Right lung (tissue), 5 donors: ENCODE data around the gene TYW1B. TPM values are rescaled to one million over a fixed set of nuclear protein-coding genes. Genes with fewer than 3 reads are reported as not detected.
"Not testable (repeated sequence)": the region's sequence is repeated elsewhere in the genome, so short reads cannot be mapped to it uniquely, and the experiment has no call there.

Source experiments
- DNase-seq, 2 donors: peaks; one replicate each; pipeline ENCODE4 v3.0.0-alpha.2; 2013
- polyA plus RNA-seq, 5 donors: library from polyadenylated mRNA; unstranded; fragments of 120-200 nt; gene quantifications; one replicate each; pipeline versions ENCODE4 v1.2.1 to v1.2.3, GENCODE V29; 2013; ENCODE audit warnings: inconsistent platforms in 1 of 5, low replicate concordance in 1 of 5; ENCODE audit not compliant: insufficient read length in 5 of 5, insufficient read depth in 1 of 5

TYW1B gene
- polyA plus RNA-seq, 5 donors = 3.2 to 8.5 (median 7.6) TPM

- DNase-seq = no peak
These were observed 123.1 kb downstream of the TYW1B start for GRCh38 chr7:72704894-72705293.

- DNase-seq = not testable (repeated sequence)
These were observed 127.5 kb downstream of the TYW1B start for GRCh38 chr7:72700548-72700947.

- DNase-seq = not testable (repeated sequence)
These were observed 130.9 kb downstream of the TYW1B start for GRCh38 chr7:72697066-72697465.

- DNase-seq = not testable (repeated sequence)
These were observed 131.4 kb downstream of the TYW1B start for GRCh38 chr7:72696643-72697042.

GRCh38 chr7:72695482-72695881, 132.5 kb downstream of the TYW1B start:
- DNase-seq = not testable (repeated sequence)

GRCh38 chr7:72691442-72691841, 136.6 kb downstream of the TYW1B start:
- DNase-seq = not testable (repeated sequence)

- DNase-seq = not testable (repeated sequence)
These were observed 137.8 kb downstream of the TYW1B start for GRCh38 chr7:72690177-72690576.

- DNase-seq = not testable (repeated sequence)
These were observed 138.7 kb downstream of the TYW1B start for GRCh38 chr7:72689344-72689743.

- DNase-seq = peak in 1 of 2 donors; percentile 20
These were observed 146.8 kb downstream of the TYW1B start for GRCh38 chr7:72681211-72681610.

- not testable (repeated sequence) for DNase-seq
These were observed 151.1 kb downstream of the TYW1B start for GRCh38 chr7:72676880-72677279.

GRCh38 chr7:72676086-72676690, 151.8 kb downstream of the TYW1B start:
- not testable (repeated sequence) for DNase-seq

GRCh38 chr7:72675686-72676085, 152.3 kb downstream of the TYW1B start:
- DNase-seq = not testable (repeated sequence)

GRCh38 chr7:72674394-72674793, 153.6 kb downstream of the TYW1B start:
- no peak for DNase-seq

- DNase-seq = not testable (repeated sequence)
These were observed 157.2 kb downstream of the TYW1B start for GRCh38 chr7:72670850-72671249.

GRCh38 chr7:72668435-72668834, 159.6 kb downstream of the TYW1B start:
- not testable (repeated sequence) for DNase-seq

GRCh38 chr7:72667049-72667448, 161.0 kb downstream of the TYW1B start:
- not testable (repeated sequence) for DNase-seq

GRCh38 chr7:72648574-72648973, 179.4 kb downstream of the TYW1B start:
- not testable (repeated sequence) for DNase-seq

GRCh38 chr7:72643708-72644107, 184.3 kb downstream of the TYW1B start:
- DNase-seq = not testable (repeated sequence)

- not testable (repeated sequence) for DNase-seq
These were observed 186.3 kb downstream of the TYW1B start for GRCh38 chr7:72641485-72642248.

GRCh38 chr7:72640740-72641139, 187.3 kb downstream of the TYW1B start:
- DNase-seq = not testable (repeated sequence)

GRCh38 chr7:72635273-72635908, 192.6 kb downstream of the TYW1B start:
- DNase-seq = not testable (repeated sequence)

GRCh38 chr7:72632765-72633292, 195.2 kb downstream of the TYW1B start:
- DNase-seq = not testable (repeated sequence)
